GM18858 (cell line): ENCODE data around the gene STAC3.

ENCODE experiments used
- ATAC-seq: cut with Tn5 transposase; IDR thresholded peaks from one replicate; pipeline ENCODE4 v1.9.1; 2021; ENCODE audit not compliant: unreplicated experiment

Gene STAC3

DNA sequence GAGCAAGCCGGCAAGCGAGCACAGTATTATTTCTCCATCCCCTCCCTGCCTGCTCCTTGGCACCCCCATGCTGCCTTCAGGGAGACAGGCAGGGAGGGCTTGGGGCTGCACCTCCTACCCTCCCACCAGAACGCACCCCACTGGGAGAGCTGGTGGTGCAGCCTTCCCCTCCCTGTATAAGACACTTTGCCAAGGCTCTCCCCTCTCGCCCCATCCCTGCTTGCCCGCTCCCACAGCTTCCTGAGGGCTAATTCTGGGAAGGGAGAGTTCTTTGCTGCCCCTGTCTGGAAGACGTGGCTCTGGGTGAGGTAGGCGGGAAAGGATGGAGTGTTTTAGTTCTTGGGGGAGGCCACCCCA, 38.3 kb downstream of the STAC3 start:
- no peak for ATAC-seq

DNA sequence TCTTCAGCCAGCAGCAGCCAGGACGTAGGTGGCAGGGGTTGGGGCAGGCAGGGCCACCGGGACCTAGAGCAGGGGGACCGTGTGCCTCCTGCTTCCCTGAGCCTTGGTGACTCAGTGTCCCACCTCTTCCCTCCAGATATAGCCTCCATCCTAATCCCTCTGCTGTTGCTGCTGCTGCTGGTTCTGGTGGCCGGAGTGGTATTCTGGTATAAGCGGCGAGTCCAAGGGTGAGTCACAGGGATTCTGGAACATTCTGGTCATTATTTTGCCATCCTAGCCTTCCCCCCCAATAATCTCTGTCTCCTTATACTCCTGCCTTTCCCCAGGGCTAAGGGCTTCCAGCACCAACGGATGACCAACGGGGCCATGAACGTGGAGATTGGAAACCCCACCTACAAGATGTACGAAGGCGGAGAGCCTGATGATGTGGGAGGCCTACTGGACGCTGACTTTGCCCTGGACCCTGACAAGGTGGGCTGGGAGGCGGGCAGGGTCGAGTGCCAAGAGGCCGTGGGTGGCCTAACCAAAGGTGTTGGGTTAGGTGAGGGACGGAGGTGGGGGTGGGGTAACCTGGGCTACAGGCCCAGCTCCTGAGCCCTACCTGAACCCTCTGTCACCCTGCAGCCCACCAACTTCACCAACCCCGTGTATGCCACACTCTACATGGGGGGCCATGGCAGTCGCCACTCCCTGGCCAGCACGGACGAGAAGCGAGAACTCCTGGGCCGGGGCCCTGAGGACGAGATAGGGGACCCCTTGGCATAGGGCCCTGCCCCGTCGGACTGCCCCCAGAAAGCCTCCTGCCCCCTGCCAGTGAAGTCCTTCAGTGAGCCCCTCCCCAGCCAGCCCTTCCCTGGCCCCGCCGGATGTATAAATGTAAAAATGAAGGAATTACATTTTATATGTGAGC, 38.9 kb downstream of the STAC3 start:
- no peak for ATAC-seq

GRCh38 chr12:57210926-57211692, 39.9 kb downstream of the STAC3 start:
- no peak for ATAC-seq

DNA sequence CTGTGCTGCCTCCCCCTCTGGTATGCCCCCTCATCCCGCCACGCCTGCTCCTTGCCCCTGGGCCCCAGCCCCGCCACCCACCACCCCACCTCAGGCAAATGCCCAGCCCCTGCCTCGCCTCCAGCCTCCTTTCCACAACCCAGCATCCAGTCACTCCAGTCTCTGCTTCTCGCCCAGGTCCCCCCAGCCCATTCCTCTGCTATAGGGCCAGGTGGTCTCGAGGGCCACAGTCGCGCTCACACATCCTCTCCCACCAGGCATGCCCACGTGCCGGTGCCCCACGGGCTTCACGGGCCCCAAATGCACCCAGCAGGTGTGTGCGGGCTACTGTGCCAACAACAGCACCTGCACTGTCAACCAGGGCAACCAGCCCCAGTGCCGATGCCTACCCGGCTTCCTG, 40.5 kb downstream of the STAC3 start:
- no peak for ATAC-seq

GRCh38 chr12:57209916-57210315, 41.1 kb downstream of the STAC3 start:
- ATAC-seq = no peak

GRCh38 chr12:57208631-57209282, 42.2 kb downstream of the STAC3 start:
- ATAC-seq = no peak

GRCh38 chr12:57207731-57208630, 43.0 kb downstream of the STAC3 start:
- no peak for ATAC-seq

DNA sequence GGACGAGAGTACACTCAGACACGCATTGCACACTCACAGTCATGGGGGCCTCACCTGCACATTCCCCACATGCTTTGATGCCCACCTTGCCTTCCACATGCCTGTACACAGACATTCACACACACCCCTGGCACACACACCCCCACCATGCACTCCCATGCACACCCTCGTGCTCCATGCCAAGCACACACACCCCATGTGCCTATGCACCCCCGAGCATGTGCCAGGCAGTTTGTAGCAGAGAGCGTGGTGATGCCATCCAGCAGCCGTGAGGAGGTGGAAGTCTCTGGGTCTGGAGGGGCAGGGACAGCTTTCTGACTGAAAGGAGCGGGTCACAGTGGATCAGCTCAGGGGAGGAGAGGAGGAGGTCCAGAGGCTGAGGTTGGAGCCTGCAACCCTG, 45.1 kb downstream of the STAC3 start:
- no peak for ATAC-seq

GRCh38 chr12:57205186-57205585, 45.8 kb downstream of the STAC3 start:
- ATAC-seq = no peak

GRCh38 chr12:57204454-57204853, 46.5 kb downstream of the STAC3 start:
- ATAC-seq = no peak

DNA sequence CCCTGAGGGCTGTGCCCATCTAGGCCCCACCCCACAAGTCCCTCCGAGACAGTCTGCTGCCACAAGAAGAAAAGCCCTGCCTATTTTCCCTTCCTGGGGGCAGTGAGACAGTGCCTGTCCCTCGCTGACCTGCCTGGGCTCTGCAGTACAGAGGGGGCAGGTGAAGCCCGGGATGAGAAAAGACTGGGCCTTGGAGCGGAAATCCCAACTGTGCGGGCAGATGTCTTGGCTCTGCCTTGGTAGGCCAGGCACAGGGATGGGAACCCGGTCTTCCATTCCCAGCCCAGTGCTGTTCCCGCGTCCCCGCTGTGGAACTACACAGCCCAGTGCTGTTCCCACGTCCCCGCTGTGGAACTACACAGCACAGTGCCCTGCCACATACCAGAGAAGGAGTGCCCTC, 47.2 kb downstream of the STAC3 start:
- ATAC-seq = no peak

GRCh38 chr12:57203201-57203600, 47.8 kb downstream of the STAC3 start:
- ATAC-seq = no peak

GRCh38 chr12:57202321-57202720, 48.7 kb downstream of the STAC3 start:
- ATAC-seq = no peak

DNA sequence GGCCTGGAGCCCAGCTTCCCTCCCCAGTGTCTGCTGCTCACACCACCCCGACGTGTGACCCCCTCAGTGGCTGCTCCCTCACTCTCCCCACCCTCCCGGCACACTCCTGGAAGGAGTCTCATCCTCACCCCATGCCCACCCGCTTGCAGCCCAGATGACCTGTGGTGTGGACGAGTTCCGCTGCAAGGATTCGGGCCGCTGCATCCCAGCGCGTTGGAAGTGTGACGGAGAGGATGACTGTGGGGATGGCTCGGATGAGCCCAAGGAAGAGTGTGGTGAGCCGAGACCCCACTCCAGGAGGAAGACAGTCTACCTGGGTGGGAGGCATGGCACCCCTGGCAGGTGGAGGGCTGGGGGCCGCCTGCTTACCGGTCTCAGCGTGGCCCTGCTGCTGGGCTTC, 49.4 kb downstream of the STAC3 start:
- no peak for ATAC-seq

GRCh38 chr12:57201219-57201618, 49.8 kb downstream of the STAC3 start:
- no peak for ATAC-seq

DNA sequence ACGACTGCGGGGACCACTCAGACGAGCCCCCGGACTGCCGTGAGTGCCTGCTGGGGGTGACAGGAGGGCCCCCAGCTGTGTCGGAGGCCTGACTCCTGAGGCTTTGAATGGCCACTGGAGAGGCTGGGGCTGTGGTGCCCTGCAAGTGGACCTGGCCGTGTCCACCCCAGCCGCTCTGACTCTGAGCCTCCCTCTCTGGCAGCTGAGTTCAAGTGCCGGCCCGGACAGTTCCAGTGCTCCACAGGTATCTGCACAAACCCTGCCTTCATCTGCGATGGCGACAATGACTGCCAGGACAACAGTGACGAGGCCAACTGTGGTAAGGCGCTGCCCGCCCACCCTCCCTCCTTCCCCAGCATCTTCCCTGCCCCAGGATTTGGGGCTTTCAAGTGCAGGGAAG, 50.5 kb downstream of the STAC3 start:
- ATAC-seq = no peak

- no peak for ATAC-seq
Observed at GRCh38 chr12:57199191-57199590, 51.8 kb downstream of the STAC3 start.

DNA sequence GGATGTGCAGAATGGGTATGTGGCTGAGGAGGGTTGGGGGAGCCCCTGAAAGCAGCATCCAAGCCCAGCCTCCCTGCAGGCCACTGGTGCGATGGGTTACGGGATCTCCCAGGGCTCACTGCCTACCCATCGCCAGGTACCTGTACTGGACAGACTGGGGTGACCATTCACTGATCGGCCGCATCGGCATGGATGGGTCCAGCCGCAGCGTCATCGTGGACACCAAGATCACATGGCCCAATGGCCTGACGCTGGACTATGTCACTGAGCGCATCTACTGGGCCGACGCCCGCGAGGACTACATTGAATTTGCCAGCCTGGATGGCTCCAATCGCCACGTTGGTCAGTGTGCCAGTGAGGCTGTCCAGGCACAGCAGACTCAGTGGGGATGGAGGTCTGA, 52.7 kb downstream of the STAC3 start:
- ATAC-seq = no peak

GRCh38 chr12:57196956-57197355, 54.0 kb downstream of the STAC3 start:
- no peak for ATAC-seq

- no peak for ATAC-seq
Observed at GRCh38 chr12:57196439-57196838, 54.5 kb downstream of the STAC3 start.
